K562 (cell line): ENCODE results near the gene SMIM36. TPM values are rescaled to one million over a fixed set of nuclear protein-coding genes. Genes with fewer than 3 reads are reported as not detected.

Source experiments
- ATAC-seq: fragments of 200-7000 bp; cut with Tn5 transposase; 3 replicates; pipeline ENCODE4 v1.9.1; 2020; ENCODE audit warnings: moderate library complexity
- BruUV-seq: library from RNA; stranded (reverse); fragments of 400-500 nt; replicated peaks from 2 replicates; lab custom pipeline; 2021; lab: Mats Ljungman, UMichigan
- CTCF ChIA-PET: fragments of 300-600 bp; formaldehyde crosslinking; extraction: SDS; loops from one replicate; lab custom pipeline; 2021; ENCODE audit warnings: low intra/inter-chr PET ratio; lab: Yijun Ruan, JAX
- POLR2A ChIA-PET: fragments of 300-600, 350-650 bp; sonication (Branson Sonifier 250); formaldehyde crosslinking; extraction: SDS; loops from one replicate; lab custom pipeline; 2021; ENCODE audit warnings: antibody characterized with exemption, inconsistent platforms; lab: Yijun Ruan, JAX
- DNase-seq, 4 experiments: peaks; one replicate each; pipeline versions ENCODE4 v3.0.0 to v3.0.0-alpha.2; 2011 to 2018; ENCODE audit warnings: low spot score in 3 of 4, mixed read lengths in 3 of 4; ENCODE audit errors: extremely low read depth in 1 of 4
- FAIRE-seq: peaks from 2 replicates; lab custom pipeline; 2011; peaks lifted over from hg19 to GRCh38; lab: Jason Lieb, UNC
- H2AFZ ChIP-seq: 2 replicates; pipeline ENCODE4 v1.6.0; 2011; ENCODE audit warnings: low read depth, low read length, control low read depth, inconsistent platforms
- H3K27ac ChIP-seq: fragments of 200-600 bp; 3 replicates; pipeline ENCODE4 v1.8.0; 2011; ENCODE audit warnings: low read depth, mild to moderate bottlenecking, control low read depth, inconsistent platforms, low read length, moderate library complexity, mixed read lengths; ENCODE audit errors: extremely low read depth
- H3K27me3 ChIP-seq, 2 experiments: fragments of 300-600 bp in 1 of 2; 2 replicates in 1 of 2; 3 replicates in 1 of 2; pipeline versions ENCODE4 v1.6.0 to v1.8.0; 2011; ENCODE audit warnings: inconsistent platforms in 2 of 2, low read length in 2 of 2, mild to moderate bottlenecking in 1 of 2, mixed read lengths in 1 of 2, moderate library complexity in 1 of 2; ENCODE audit not compliant: control insufficient read depth in 2 of 2, insufficient read depth in 2 of 2
- H3K36me3 ChIP-seq: fragments of 300-600 bp; 3 replicates; pipeline ENCODE4 v1.8.0; 2011; ENCODE audit warnings: mild to moderate bottlenecking, low read length, inconsistent platforms; ENCODE audit not compliant: control insufficient read depth, insufficient read depth
- H3K4me1 ChIP-seq, 2 experiments: fragments of 200-600 bp in 1 of 2; replicated peaks in 1 of 2; 2 replicates in 1 of 2; 3 replicates in 1 of 2; pipeline versions ENCODE4 v1.5.1 to v1.8.0; 2011; ENCODE audit warnings: inconsistent platforms in 2 of 2, low read length in 2 of 2, mild to moderate bottlenecking in 1 of 2, mixed read lengths in 1 of 2, moderate library complexity in 1 of 2; ENCODE audit not compliant: control insufficient read depth in 2 of 2, insufficient read depth in 2 of 2
- H3K4me2 ChIP-seq: 2 replicates; pipeline ENCODE4 v1.6.1; 2011; ENCODE audit warnings: low read length, control low read depth, inconsistent platforms, mixed read lengths; ENCODE audit not compliant: insufficient read depth
- H3K4me3 ChIP-seq: fragments of 200-600 bp; sonication (generic), shearing (Covaris generic); 2 replicates; pipeline ENCODE4 v1.5.1; 2016; ENCODE audit warnings: control low read depth, inconsistent platforms
- H3K79me2 ChIP-seq: fragments of 200-600 bp; 3 replicates; pipeline ENCODE4 v1.8.0; 2011; ENCODE audit warnings: low read length, inconsistent platforms; ENCODE audit not compliant: control insufficient read depth, insufficient read depth
- H3K9ac ChIP-seq, 2 experiments: 2 replicates each; pipeline versions ENCODE4 v1.6.0 to v1.6.1; 2011; ENCODE audit warnings: low read depth in 2 of 2, low read length in 2 of 2, control low read depth in 1 of 2, inconsistent platforms in 1 of 2, mild to moderate bottlenecking in 1 of 2, mixed read lengths in 1 of 2; ENCODE audit not compliant: insufficient read depth in 1 of 2
- H3K9me1 ChIP-seq: one replicate; pipeline ENCODE4 v1.6.0; 2011; ENCODE audit warnings: inconsistent platforms, mild to moderate bottlenecking, low read length, moderate library complexity; ENCODE audit not compliant: control insufficient read depth, insufficient read depth
- H3K9me3 ChIP-seq: replicated peaks from 2 replicates; pipeline ENCODE4 v1.5.1; 2011; ENCODE audit warnings: low read depth, low read length, inconsistent platforms; ENCODE audit not compliant: control insufficient read depth, insufficient read depth
- H4K20me1 ChIP-seq: replicated peaks from 2 replicates; pipeline ENCODE4 v1.6.1; 2011; ENCODE audit warnings: low read length, inconsistent platforms, mixed read lengths; ENCODE audit not compliant: control insufficient read depth, insufficient read depth
- ATF2 ChIP-seq: sonication (generic); formaldehyde crosslinking; IDR thresholded peaks from 2 replicates; pipeline ENCODE4 v1.8.1; 2022; ENCODE audit warnings: missing genetic modification reagents
- BCL6 ChIP-seq: fragments of 250-450 bp; sonication (Bioruptor Pico); IDR thresholded peaks from 2 replicates; pipeline ENCODE4 v1.4.0; 2020
- CREB1 ChIP-seq, 2 experiments: sonication (generic) in 1 of 2; formaldehyde crosslinking in 1 of 2; IDR thresholded peaks; 2 replicates each; pipeline versions ENCODE4 v1.6.1 to v1.8.0; 2012 to 2022; ENCODE audit warnings: inconsistent platforms in 1 of 2, mild to moderate bottlenecking in 1 of 2, missing genetic modification reagents in 1 of 2, moderate library complexity in 1 of 2
- GTF2E2 ChIP-seq: fragments of 200-800 bp; sonication (Bioruptor generic); IDR thresholded peaks from 2 replicates; pipeline ENCODE4 v1.6.1; 2016; ENCODE audit warnings: missing genetic modification characterization, missing compliant biosample characterization
- HES1 ChIP-seq: fragments of 450-650 bp; IDR thresholded peaks from 2 replicates; pipeline ENCODE4 v1.6.1; 2016; ENCODE audit warnings: low read depth, mild to moderate bottlenecking, moderate library complexity
- JUNB ChIP-seq: fragments of 450-650 bp; formaldehyde crosslinking; conservative IDR thresholded peaks from 2 replicates; pipeline ENCODE4 v1.4.0; 2020; ENCODE audit warnings: mild to moderate bottlenecking
- L3MBTL2 ChIP-seq: fragments of 450-650 bp; IDR thresholded peaks from 2 replicates; pipeline ENCODE4 v1.6.1; 2016; ENCODE audit warnings: mild to moderate bottlenecking, moderate library complexity
- MCM7 ChIP-seq, 2 experiments: fragments of 450-650 bp; IDR thresholded peaks; 2 replicates each; pipeline ENCODE4 v1.6.1; 2016 to 2018
- MEF2D ChIP-seq: conservative IDR thresholded peaks from 2 replicates; pipeline ENCODE4 v1.6.1; 2016; ENCODE audit warnings: low read depth, missing genetic modification characterization, missing compliant biosample characterization
- NFIC ChIP-seq: fragments of 450-650 bp; IDR thresholded peaks from 2 replicates; pipeline ENCODE4 v1.6.1; 2017; ENCODE audit warnings: mild to moderate bottlenecking, inconsistent platforms
- NONO ChIP-seq, 2 experiments: fragments of 200-400 bp in 1 of 2; fragments of 450-650 bp in 1 of 2; formaldehyde crosslinking in 1 of 2; IDR thresholded peaks; 2 replicates each; pipeline ENCODE4 v1.6.1; 2017; ENCODE audit warnings: low read depth in 2 of 2, mild to moderate bottlenecking in 2 of 2, moderate library complexity in 2 of 2, low read length in 1 of 2
- PHTF2 ChIP-seq: fragments of 250-450 bp; sonication (Bioruptor Pico); IDR thresholded peaks from 2 replicates; pipeline ENCODE4 v1.5.0; 2021; ENCODE audit warnings: mild to moderate bottlenecking
- RCOR1 ChIP-seq, 2 experiments: IDR thresholded peaks; 2 replicates each; pipeline ENCODE4 v1.6.1; 2012; ENCODE audit warnings: low read depth in 2 of 2, low read length in 2 of 2, borderline replicate concordance in 1 of 2, improper control_type of control experiment in 1 of 2
- TGIF2 ChIP-seq: sonication (generic); formaldehyde crosslinking; IDR thresholded peaks from 2 replicates; pipeline ENCODE4 v1.8.1; 2022; ENCODE audit warnings: mild to moderate bottlenecking, missing genetic modification reagents, moderate library complexity
- ZBTB1 ChIP-seq: sonication (generic); formaldehyde crosslinking; IDR thresholded peaks from 2 replicates; pipeline ENCODE4 v1.8.1; 2023; ENCODE audit warnings: missing genetic modification reagents, low read depth, mild to moderate bottlenecking, borderline replicate concordance
- ZBTB9 ChIP-seq: fragments of 450-650 bp; formaldehyde crosslinking; IDR thresholded peaks from 2 replicates; pipeline ENCODE4 v1.4.0; 2020; ENCODE audit warnings: mild to moderate bottlenecking, moderate library complexity
- ZNF696 ChIP-seq: fragments of 250-450 bp; sonication (Bioruptor Pico); conservative IDR thresholded peaks from 2 replicates; pipeline ENCODE4 v1.4.0; 2020; ENCODE audit warnings: mild to moderate bottlenecking, moderate library complexity
- ZNF778 ChIP-seq: fragments of 450-650 bp; formaldehyde crosslinking; IDR thresholded peaks from 2 replicates; pipeline ENCODE4 v1.4.0; 2020; ENCODE audit warnings: mild to moderate bottlenecking, moderate library complexity
- ZNF780A ChIP-seq: fragments of 250-450 bp; sonication (Bioruptor Pico); IDR thresholded peaks from 2 replicates; pipeline ENCODE4 v1.5.0; 2021; ENCODE audit warnings: mild to moderate bottlenecking
- WGBS: fragments of 100-300 bp; shearing (Covaris generic); methylation state at CpG from one replicate; pipeline ENCODE4 v1.1.6; 2016; ENCODE audit warnings: low coverage, mixed read lengths; ENCODE audit not compliant: insufficient coverage; ENCODE audit errors: missing lambda C conversion rate; 5-methylcytosine and 5-hydroxymethylcytosine counted together
- in situ Hi-C: fragments of 300-500 bp; cut with MboI; formaldehyde crosslinking; loops from 4 replicates; pipeline ENCODE4 v1.15.0; 2018; ENCODE audit warnings: inconsistent platforms, mixed read lengths
- intact Hi-C: fragments of 100-400 bp; cut with micrococcal nuclease; formaldehyde crosslinking; loops from 2 replicates; pipeline ENCODE4 v1.14.2; 2022
- polyA plus RNA-seq, 8 experiments: library from polyadenylated mRNA; depleted of rRNA in 4 of 8; stranded (reverse) in 5 of 8; unstranded in 3 of 8; fragments of >200 nt; fragmentation: Nextera tagmentation in 2 of 8; fragmentation: Illumina TruSeq in 1 of 8; extraction: Ambion mirVana in 2 of 8; extraction: Trizol in 1 of 8; gene quantifications; 2 replicates each; pipeline versions ENCODE4 v1.2.1 to v1.2.3, GENCODE V29; 2011 to 2014; ENCODE audit warnings: inconsistent platforms in 1 of 8, missing spikeins in 1 of 8
- total RNA-seq, 7 experiments: library from RNA; depleted of rRNA in 6 of 7; stranded (reverse); fragments of >200 nt in 6 of 7; fragmentation: Illumina TruSeq in 2 of 7; extraction: Trizol in 2 of 7; gene quantifications; 2 replicates each; pipeline versions ENCODE4 v1.2.1 to v1.2.3, GENCODE V29; 2011 to 2021; ENCODE audit warnings: low replicate concordance in 1 of 7

Gene SMIM36
- total and polyA plus RNA-seq, 9 of the 15 experiments (the other 6 are each of a cell fraction or from before 2014, with no cell fraction given): not detected

- TF ChIP-seq TGIF2 (no peak), L3MBTL2 (no peak), PHTF2 (CRISPR knock-in tag) (no peak), MEF2D (tag) (no peak), RCOR1 (IDR thresholded peaks at IDR 0.05; ENCODE audit: borderline replicate concordance in 1 of 2, low read depth in 2 of 2, low read length in 2 of 2) (no peak), JUNB (CRISPR knock-in tag) (no peak), NONO (IDR thresholded peaks at IDR 0.05; ENCODE audit: low read depth in 2 of 2, low read length in 1 of 2) (no peak), ZNF778 (CRISPR knock-in tag) (no peak)
- TF ChIP-seq, all 486 proteins: peak for 19
These were observed 74.8 kb downstream of the SMIM36 start (continued) for GRCh38 chr17:55436224-55437158.

- intact Hi-C loops: no loop called here
- no peak for FAIRE-seq
- no peak for ATAC-seq
- POLR2A ChIA-PET: no interaction called here
- H3K79me2 ChIP-seq: no peaks in the 10 kb centered on the region
- BruUV-seq: no TSS peak
- no peak overlapping the region for H3K9ac ChIP-seq
- no peak overlapping the region for H2AFZ ChIP-seq
- in situ Hi-C loops: no loop called here
- H4K20me1 ChIP-seq: no peaks in the 10 kb centered on the region
- no peaks in the 10 kb centered on the region for H3K9me1 ChIP-seq
- 67% methylated on average over 4 of the region's 4 CpGs for WGBS
- H3K4me3 ChIP-seq: no peak overlapping the region
- H3K27me3 ChIP-seq: no peaks in the 10 kb centered on the region
- H3K36me3 ChIP-seq: no peaks in the 10 kb centered on the region
- no peak for DNase-seq
- no peak overlapping the region for H3K27ac ChIP-seq
- no peaks in the 10 kb centered on the region for H3K9me3 ChIP-seq
- no peak overlapping the region for H3K4me2 ChIP-seq
- CTCF ChIA-PET: no interaction called here
- peaks cover 0 to 22% of the 10 kb centered on the region in 2 experiments; a peak in 3 of 5 replicates for H3K4me1 ChIP-seq
- TF ChIP-seq ZNF696 (no peak), CREB1 (IDR thresholded peaks at IDR 0.05) (no peak), CREB1 (CRISPR knock-in tag; IDR thresholded peaks at IDR 0.05) (no peak), NFIC (no peak), ZBTB1 (no peak), ZBTB9 (CRISPR knock-in tag) (no peak), GTF2E2 (tag) (no peak), ZNF780A (no peak), MCM7 (IDR thresholded peaks at IDR 0.05) (no peak), BCL6 (CRISPR knock-in tag) (no peak), HES1 (no peak), ATF2 (CRISPR knock-in tag) (no peak)
These were observed 75.8 kb downstream of the SMIM36 start for GRCh38 chr17:55435408-55435807.
